GM23248 (cell line): ENCODE data around the gene SIDT1.

Source experiments
- EZH2 ChIP-seq: fragments of 200-600 bp; sonication (generic); IDR thresholded peaks from 2 replicates; pipeline ENCODE4 v1.6.1; 2018; ENCODE audit warnings: antibody characterized with exemption, mild to moderate bottlenecking; ENCODE audit not compliant: insufficient read depth, poor library complexity, severe bottlenecking
- EZH2phosphoT487 ChIP-seq: fragments of 200-600 bp; sonication (generic); IDR thresholded peaks from 2 replicates; pipeline ENCODE4 v1.6.1; 2018; ENCODE audit warnings: antibody characterized with exemption, moderate library complexity, mild to moderate bottlenecking, low read depth; ENCODE audit not compliant: insufficient read depth

DNA sequence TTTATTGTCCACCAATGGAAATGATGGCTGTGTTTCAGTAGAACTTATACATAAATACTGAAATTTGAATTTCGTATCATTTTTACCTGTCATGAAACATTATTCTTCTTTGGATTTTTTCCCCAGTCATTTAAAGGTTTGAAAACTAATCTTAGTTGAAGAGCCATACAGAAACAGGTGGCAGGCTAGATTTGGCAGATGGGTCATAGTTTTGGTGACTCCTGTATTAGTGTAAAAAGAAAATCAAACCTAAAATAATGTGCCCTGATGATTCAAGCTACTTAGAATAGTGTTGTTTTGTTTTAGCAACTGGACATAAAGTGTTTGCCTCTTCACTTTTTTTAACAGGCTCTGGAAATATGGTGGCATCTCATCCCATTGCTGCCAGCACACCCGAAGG is 68.9 kb downstream of the SIDT1 start:
- no peak for TF ChIP-seq EZH2
- TF ChIP-seq EZH2phosphoT487 = no peak
